Thyroid gland (tissue), 4 donors: ENCODE results near the gene EPOP. TPM values are rescaled to one million over a fixed set of nuclear protein-coding genes. Genes with fewer than 3 reads are reported as not detected.

ENCODE experiments used
- DNase-seq, 2 donors: peaks; one replicate each; pipeline ENCODE4 v3.0.0-alpha.2; 2019
- H3K27ac ChIP-seq, 3 donors: fragments of 200-600 bp; sonication (generic); 1 replicate in 2 of 3; 2 replicates in 1 of 3; pipeline ENCODE4 v1.5.1; 2016 to 2019; ENCODE audit warnings: mild to moderate bottlenecking in 1 of 3, moderate library complexity in 1 of 3
- H3K27me3 ChIP-seq: fragments of 200-600 bp; sonication (generic); one replicate; pipeline ENCODE4 v1.5.1; 2019
- H3K36me3 ChIP-seq, 2 donors: fragments of 200-600 bp; sonication (generic); one replicate each; pipeline ENCODE4 v1.5.1; 2016 to 2019
- H3K4me1 ChIP-seq, 2 donors: fragments of 200-600 bp; sonication (generic); one replicate each; pipeline ENCODE4 v1.5.1; 2017 to 2019
- H3K4me3 ChIP-seq, 3 donors: fragments of 200-600 bp; sonication (generic); replicated peaks in 1 of 3; 1 replicate in 2 of 3; 2 replicates in 1 of 3; pipeline ENCODE4 v1.5.1; 2016; ENCODE audit warnings: mild to moderate bottlenecking in 1 of 3
- H3K9me3 ChIP-seq: fragments of 200-600 bp; sonication (generic); one replicate; pipeline ENCODE4 v1.5.1; 2017
- CTCF ChIP-seq, 6 experiments: fragments of 200-600 bp in 3 of 6; fragments of 450-650 bp in 3 of 6; sonication (generic) in 3 of 6; IDR thresholded peaks; one replicate each; pipeline ENCODE4 v1.5.1; 2016 to 2019; ENCODE audit warnings: antibody characterized with exemption in 6 of 6, mild to moderate bottlenecking in 2 of 6, inconsistent platforms in 1 of 6, moderate library complexity in 1 of 6
- POLR2A ChIP-seq, 2 donors: fragments of 450-650 bp; IDR thresholded peaks; one replicate each; pipeline ENCODE4 v1.6.1; 2017; ENCODE audit warnings: antibody characterized with exemption in 2 of 2, mild to moderate bottlenecking in 2 of 2, moderate library complexity in 1 of 2
- WGBS, 2 donors: methylation state at CpG; one replicate each; pipeline ENCODE4 v1.1.5; 2017; 5-methylcytosine and 5-hydroxymethylcytosine counted together
- intact Hi-C: fragments of 100-400 bp; cut with DNase I; formaldehyde crosslinking; loops from one replicate; pipeline ENCODE4 v1.15.1; 2023
- total RNA-seq, 4 donors: library from RNA; depleted of rRNA; stranded (reverse); fragments of >200 nt; gene quantifications; one replicate each; pipeline ENCODE4 v1.2.3, GENCODE V29; 2016

EPOP gene
- total RNA-seq, 4 donors from 2014 or later: 0.20 to 1.8 (median 0.41) TPM

- Histone ChIP-seq H3K36me3 (peaks cover 3 to 7% of the 10 kb centered on the region in 2 donors), H3K27me3 (no peaks in the 10 kb centered on the region), H3K9me3 (no peaks in the 10 kb centered on the region), H3K27ac (peak overlapping the region; percentile 87 to 92 (median 88)), H3K4me3 (peak overlapping the region; percentile 47 to 95 (median 54)), H3K4me1 (peaks cover 22 to 29% of the 10 kb centered on the region in 2 donors)
- DNase-seq: peak; percentile 53 to 67
- intact Hi-C loops: no loop called here
- 1% methylated on average over 26 to 37 of the region's 38 CpGs for WGBS, 2 donors
- TF ChIP-seq POLR2A (IDR thresholded peaks at IDR 0.05) (peak in 1 of 2 donors; percentile 18), CTCF (IDR thresholded peaks at IDR 0.05) (no peak)
Measured at GRCh38 chr17:38705803-38706504, 31.2 kb upstream of the EPOP start.

- DNase-seq: no peak
- peaks cover 3 to 5% of the 10 kb centered on the region in 2 donors for H3K36me3 ChIP-seq
- intact Hi-C loops: no loop called here
- H3K9me3 ChIP-seq: no peaks in the 10 kb centered on the region
- WGBS, 2 donors: 0 to 2% methylated on average over 13 to 17 of the region's 32 CpGs
- TF ChIP-seq CTCF (IDR thresholded peaks at IDR 0.05) (no peak), POLR2A (IDR thresholded peaks at IDR 0.05) (no peak)
- H3K4me1 ChIP-seq: peaks cover 22 to 29% of the 10 kb centered on the region in 2 donors
- H3K4me3 ChIP-seq: peak overlapping the region; percentile 47 to 95 (median 54)
- H3K27ac ChIP-seq: peak overlapping the region; percentile 87 to 92 (median 88)
- no peaks in the 10 kb centered on the region for H3K27me3 ChIP-seq
Measured at GRCh38 chr17:38705523-38705802, 30.7 kb upstream of the EPOP start.

- intact Hi-C loops: loop anchor here (5.0 kb wide), 1 partner anchor 32 kb away; no protein-coding TSS in a partner anchor
- Histone ChIP-seq H3K27me3 (no peaks in the 10 kb centered on the region), H3K4me3 (peak within 1 kb of the TSS; percentile 54 to 100 (median 95)), H3K4me1 (peaks cover 22 to 29% of the 10 kb centered on the region in 2 donors), H3K27ac (peak within 1 kb of the TSS; percentile 97 to 99 (median 97)), H3K9me3 (no peaks in the 10 kb centered on the region), H3K36me3 (peaks cover 3 to 5% of the 10 kb centered on the region in 2 donors)
- 0 to 2% methylated on average over 57 to 69 of the region's 100 CpGs for WGBS, 2 donors
- TF ChIP-seq CTCF (IDR thresholded peaks at IDR 0.05) (no peak), POLR2A (IDR thresholded peaks at IDR 0.05) (peak in 1 of 2 donors; percentile 64)
- DNase-seq: peak; percentile 82 to 84
Measured at GRCh38 chr17:38704606-38705522, 30.1 kb upstream of the EPOP start, which contains the start of gene MLLT6. TSS of gene MLLT6 (plus strand) at chr17:38705273. CDS start at chr17:38705633, 360 bp downstream.

GRCh38 chr17:38703742-38704605 lies 29.2 kb upstream of the EPOP start:
- TF ChIP-seq POLR2A (IDR thresholded peaks at IDR 0.05) (peak in 1 of 2 donors; percentile 70), CTCF (IDR thresholded peaks at IDR 0.05) (no peak)
- 1 to 2% methylated on average over 20 to 46 of the region's 50 CpGs for WGBS, 2 donors
- intact Hi-C loops: loop anchor here (5.0 kb wide), 1 partner anchor 33 kb away; no protein-coding TSS in a partner anchor
- peaks cover 0 to 3% of the 10 kb centered on the region in 2 donors for H3K36me3 ChIP-seq
- DNase-seq: peak; percentile 96 to 98
- H3K27ac ChIP-seq: peak overlapping the region; percentile 97 to 99 (median 97)
- peak overlapping the region; percentile 31 to 100 (median 95) for H3K4me3 ChIP-seq
- peaks cover 18 to 32% of the 10 kb centered on the region in 2 donors for H3K4me1 ChIP-seq
- no peaks in the 10 kb centered on the region for H3K27me3 ChIP-seq
- H3K9me3 ChIP-seq: no peaks in the 10 kb centered on the region
